ENCODE measurements around the gene AKR1B1. TPM values are rescaled to one million over a fixed set of nuclear protein-coding genes. Genes with fewer than 3 reads are reported as not detected.

The AKR1B1 gene
- total RNA-seq, 4 donors from 2014 or later, result 87.3 to 119 (median 95.6) TPM

DNA sequence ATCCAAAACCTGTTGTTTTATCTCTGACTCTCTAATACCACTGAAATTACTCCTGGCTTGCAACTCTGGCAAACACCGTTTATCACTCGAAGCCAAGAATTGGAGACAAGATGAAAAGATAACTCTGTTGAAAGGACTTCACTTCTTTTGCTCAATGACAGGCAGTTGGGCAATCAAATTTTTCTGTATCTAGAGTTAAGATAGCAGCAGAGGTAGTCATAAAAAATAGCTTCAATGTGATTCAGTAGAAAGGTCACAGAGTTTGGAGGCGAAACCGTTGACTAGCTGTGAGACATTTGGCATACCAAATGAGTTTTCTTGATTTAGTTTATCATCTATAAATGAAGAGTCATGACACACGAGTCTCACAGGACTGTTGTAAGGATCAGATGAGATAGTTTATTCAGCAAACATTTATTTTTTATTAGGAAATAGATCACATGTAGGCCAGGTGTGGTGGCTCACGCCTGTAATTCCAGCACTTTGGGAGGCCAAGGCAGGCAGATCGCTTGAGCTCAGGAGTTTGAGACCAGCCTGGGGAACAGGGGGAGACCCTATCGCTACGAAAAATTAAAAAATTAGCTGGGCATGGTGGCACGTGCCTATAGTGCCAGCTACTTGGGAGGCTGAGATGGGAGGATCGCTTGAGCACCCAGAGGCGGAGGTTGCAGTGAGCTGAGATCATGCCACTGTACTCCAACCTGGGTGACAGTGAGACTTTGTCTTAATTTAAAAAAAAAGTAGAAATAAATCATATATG lies 23.6 kb downstream of the AKR1B1 start:
- DNase-seq (no peak), ATAC-seq (no peak)
- Histone ChIP-seq H3K27me3 (no peaks in the 10 kb centered on the region), H3K9me3 (no peaks in the 10 kb centered on the region), H3K27ac (no peak overlapping the region), H3K4me1 (peaks cover 4 to 8% of the 10 kb centered on the region in 2 donors), H3K36me3 (no peaks in the 10 kb centered on the region), H3K4me3 (no peak overlapping the region)
- no peak for TF ChIP-seq POLR2A (IDR thresholded peaks at IDR 0.05)
- TF ChIP-seq, protein P1, sequence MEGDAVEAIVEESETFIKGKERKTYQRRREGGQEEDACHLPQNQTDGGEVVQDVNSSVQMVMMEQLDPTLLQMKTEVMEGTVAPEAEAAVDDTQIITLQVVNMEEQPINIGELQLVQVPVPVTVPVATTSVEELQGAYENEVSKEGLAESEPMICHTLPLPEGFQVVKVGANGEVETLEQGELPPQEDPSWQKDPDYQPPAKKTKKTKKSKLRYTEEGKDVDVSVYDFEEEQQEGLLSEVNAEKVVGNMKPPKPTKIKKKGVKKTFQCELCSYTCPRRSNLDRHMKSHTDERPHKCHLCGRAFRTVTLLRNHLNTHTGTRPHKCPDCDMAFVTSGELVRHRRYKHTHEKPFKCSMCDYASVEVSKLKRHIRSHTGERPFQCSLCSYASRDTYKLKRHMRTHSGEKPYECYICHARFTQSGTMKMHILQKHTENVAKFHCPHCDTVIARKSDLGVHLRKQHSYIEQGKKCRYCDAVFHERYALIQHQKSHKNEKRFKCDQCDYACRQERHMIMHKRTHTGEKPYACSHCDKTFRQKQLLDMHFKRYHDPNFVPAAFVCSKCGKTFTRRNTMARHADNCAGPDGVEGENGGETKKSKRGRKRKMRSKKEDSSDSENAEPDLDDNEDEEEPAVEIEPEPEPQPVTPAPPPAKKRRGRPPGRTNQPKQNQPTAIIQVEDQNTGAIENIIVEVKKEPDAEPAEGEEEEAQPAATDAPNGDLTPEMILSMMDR (IDR thresholded peaks at IDR 0.05 in 4 of 5, conservative IDR thresholded peaks at IDR 0.05 in 1 of 5), result no peak
- intact Hi-C loops (cut with DNase I; ENCODE audit: low total_unique reads), result no loop called here
- in situ Hi-C loops (cut with MboI; ENCODE audit: low sequenced_read_pairs in 4 of 4), result loop anchor here in 3 of 4 donors (5.0 to 10.0 kb wide), 3 partner anchors 69 to 172 kb away; no protein-coding TSS in a partner anchor

- TF ChIP-seq, protein P1 (IDR thresholded peaks at IDR 0.05 in 4 of 5, conservative IDR thresholded peaks at IDR 0.05 in 1 of 5), result no peak
- no peak for TF ChIP-seq POLR2A (IDR thresholded peaks at IDR 0.05)
- H3K27me3 ChIP-seq, result no peaks in the 10 kb centered on the region
- intact Hi-C loops (cut with DNase I; ENCODE audit: low total_unique reads), result no loop called here
- no peak for ATAC-seq
- in situ Hi-C loops (cut with MboI; ENCODE audit: low sequenced_read_pairs in 4 of 4), result loop anchor here (5.0 to 10.0 kb wide), 6 partner anchors 70 to 178 kb away; no protein-coding TSS in a partner anchor
- DNase-seq, result no peak
- no peak overlapping the region for H3K4me3 ChIP-seq
- no peaks in the 10 kb centered on the region for H3K36me3 ChIP-seq
- no peaks in the 10 kb centered on the region for H3K9me3 ChIP-seq
- H3K27ac ChIP-seq, result no peak overlapping the region
- peaks cover 3 to 4% of the 10 kb centered on the region in 2 donors for H3K4me1 ChIP-seq
Observed at GRCh38 chr7:134434701-134435100, 24.2 kb downstream of the AKR1B1 start.

DNA sequence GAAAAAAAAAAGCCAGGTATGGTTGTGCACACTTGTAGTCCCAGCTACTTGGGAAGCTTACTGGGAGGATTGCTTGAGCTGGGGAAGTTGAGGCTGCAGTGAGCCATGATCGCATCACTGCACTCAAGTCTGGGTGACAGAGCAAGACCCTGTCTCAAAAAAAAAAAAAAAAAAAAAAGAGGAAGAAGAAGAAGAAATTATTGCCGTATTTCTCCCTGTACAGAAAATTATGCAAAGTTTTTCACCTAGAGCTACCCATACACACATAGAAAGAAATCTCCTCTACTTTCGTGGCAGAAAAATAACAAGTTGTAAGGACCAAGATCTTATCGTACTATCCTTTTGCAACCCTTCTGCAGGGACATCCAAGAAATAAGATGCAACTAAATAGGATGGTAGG lies 25.5 kb downstream of the AKR1B1 start:
- DNase-seq (no peak), ATAC-seq (no peak)
- no peak overlapping the region for H3K4me3 ChIP-seq
- no peaks in the 10 kb centered on the region for H3K36me3 ChIP-seq
- H3K9me3 ChIP-seq, result no peaks in the 10 kb centered on the region
- intact Hi-C loops (cut with DNase I; ENCODE audit: low total_unique reads), result no loop called here
- H3K27me3 ChIP-seq, result no peaks in the 10 kb centered on the region
- TF ChIP-seq POLR2A (IDR thresholded peaks at IDR 0.05), result no peak
- TF ChIP-seq, protein P1 (IDR thresholded peaks at IDR 0.05 in 4 of 5, conservative IDR thresholded peaks at IDR 0.05 in 1 of 5), result no peak
- peaks cover 0 to 4% of the 10 kb centered on the region in 2 donors for H3K4me1 ChIP-seq
- in situ Hi-C loops (cut with MboI; ENCODE audit: low sequenced_read_pairs in 4 of 4), result loop anchor here (5.0 to 10.0 kb wide), 5 partner anchors 71 to 179 kb away; no protein-coding TSS in a partner anchor
- no peak overlapping the region for H3K27ac ChIP-seq

DNA sequence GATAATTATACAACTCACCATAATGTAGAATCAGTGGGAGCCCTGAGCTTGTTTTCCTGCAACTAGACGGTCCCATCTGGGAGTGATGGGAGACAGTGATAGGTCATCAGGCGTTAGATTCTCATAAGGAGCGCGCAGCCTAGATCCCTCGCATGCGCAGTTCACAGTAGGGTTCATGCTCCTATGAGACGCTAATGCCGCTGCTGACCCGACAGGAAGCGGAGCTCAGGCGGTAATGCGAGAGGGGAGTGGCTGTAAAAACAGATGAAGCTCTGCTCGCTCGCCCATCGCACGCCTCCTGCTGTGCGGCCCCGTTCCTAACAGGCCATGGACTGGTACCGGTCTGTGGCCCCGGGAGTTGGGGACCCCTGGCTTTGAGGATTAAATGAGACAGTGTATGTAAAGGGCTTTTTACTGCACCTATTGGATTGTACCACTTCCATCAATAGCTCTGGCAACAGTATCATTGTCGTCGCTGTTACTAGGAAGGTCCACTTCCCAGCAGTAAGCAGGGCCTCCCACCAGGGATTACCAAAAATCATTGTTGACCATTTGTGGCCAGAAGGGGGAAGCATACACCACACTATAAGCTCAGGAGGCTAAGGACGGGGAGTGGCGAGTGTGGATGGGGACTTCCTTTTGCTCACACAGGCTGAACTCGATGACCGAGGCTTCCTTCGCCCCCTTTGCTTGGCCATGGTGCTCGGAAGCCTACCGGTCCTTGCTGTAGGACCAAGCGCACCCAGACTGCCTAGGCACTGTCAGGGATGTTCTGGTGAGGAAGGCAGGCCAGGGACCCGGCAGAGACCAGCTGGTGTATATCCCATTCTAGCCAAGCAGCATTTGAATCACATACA lies 26.4 kb downstream of the AKR1B1 start:
- Histone ChIP-seq H3K4me1 (peaks cover 0 to 4% of the 10 kb centered on the region in 2 donors), H3K27me3 (no peaks in the 10 kb centered on the region), H3K27ac (peak overlapping the region; percentile 75 to 84 (median 82)), H3K9me3 (no peaks in the 10 kb centered on the region), H3K36me3 (no peaks in the 10 kb centered on the region), H3K4me3 (peak overlapping the region; percentile 40 to 65 (median 54))
- in situ Hi-C loops (cut with MboI; ENCODE audit: low sequenced_read_pairs in 4 of 4) (loop anchor here (5.0 to 10.0 kb wide), 5 partner anchors 72 to 180 kb away; no protein-coding TSS in a partner anchor), intact Hi-C loops (cut with DNase I; ENCODE audit: low total_unique reads) (loop anchor here (1.0 kb wide), 4 partner anchors 82 to 174 kb away; no protein-coding TSS in a partner anchor)
- TF ChIP-seq, protein P1 (IDR thresholded peaks at IDR 0.05 in 4 of 5, conservative IDR thresholded peaks at IDR 0.05 in 1 of 5), result peak; percentile 69 to 89 (median 81)
- TF ChIP-seq POLR2A (IDR thresholded peaks at IDR 0.05), result peak in 1 of 2 donors; percentile 56
- DNase-seq (peak; percentile 67 to 81), ATAC-seq (peak; percentile 99 to 100)

All from gastrocnemius medialis (tissue), 4 donors.